NCI-H1694 (cell line): Measurements from ENCODE around the gene EPHA3.
A peak's percentile ranks its signal among the peaks of the same experiment; 100 is the strongest.

ENCODE experiments used
- DNase-seq: peaks from one replicate; lab custom pipeline; 2025; lab: John Stamatoyannopoulos, UW

EPHA3 gene

DNA sequence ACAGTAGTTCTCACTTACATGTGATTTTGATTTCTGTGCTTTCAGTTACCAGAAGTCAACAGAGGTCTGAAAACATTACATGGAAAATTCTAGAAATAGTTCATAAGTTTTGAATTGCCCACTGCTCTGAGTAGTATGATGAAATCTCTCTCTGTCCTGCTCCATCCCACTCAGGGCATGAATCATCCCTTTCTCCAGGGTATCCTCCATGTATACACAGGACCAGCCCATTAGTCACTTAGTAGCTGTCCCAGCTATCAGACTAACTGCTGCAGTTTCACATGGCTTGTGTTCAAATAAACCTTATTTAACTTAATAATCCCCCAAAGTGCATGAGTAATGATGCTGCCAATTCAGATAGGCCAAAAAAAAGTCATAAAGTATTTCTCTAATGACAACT is 38.6 kb downstream of the EPHA3 start:
- DNase-seq = no peak

DNA sequence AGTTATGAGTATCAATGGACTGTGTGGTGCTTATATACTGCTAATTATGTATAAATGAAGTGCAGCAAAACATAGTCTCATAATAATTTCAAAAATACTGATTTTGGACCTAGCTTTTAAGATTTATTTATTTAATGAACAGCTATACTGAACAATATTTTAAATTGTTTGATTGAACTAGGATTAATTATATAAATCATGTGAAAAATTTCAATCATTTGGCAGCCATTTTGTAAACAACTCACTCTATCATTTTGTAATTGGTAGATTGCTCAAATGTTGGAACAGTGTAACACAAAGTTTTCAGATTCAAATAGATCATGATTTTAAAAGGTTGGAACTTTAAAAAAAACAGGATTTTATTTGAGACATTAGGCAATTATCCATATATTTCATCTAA is 47.0 kb downstream of the EPHA3 start:
- no peak for DNase-seq

DNA sequence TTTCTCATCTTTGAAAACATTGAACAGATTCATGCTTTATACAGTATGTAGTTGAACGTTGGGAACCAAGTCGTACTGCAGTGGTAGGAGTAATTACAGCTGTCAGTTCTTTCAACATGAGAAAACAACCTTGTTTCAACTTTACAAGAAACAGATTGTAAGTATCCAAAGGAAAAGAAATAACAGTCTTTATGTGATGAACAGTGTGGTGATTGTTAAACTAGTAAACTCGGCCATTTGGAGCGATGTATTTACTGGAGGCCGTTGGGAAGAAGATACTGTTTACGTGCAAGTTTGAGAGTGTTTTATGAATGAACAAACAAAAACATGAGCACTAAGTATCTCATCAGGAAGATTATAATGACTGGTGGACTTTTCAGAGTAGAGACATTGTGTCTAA is 48.4 kb downstream of the EPHA3 start:
- DNase-seq = no peak

- no peak for DNase-seq
Measured at GRCh38 chr3:89157575-89157974, 50.2 kb downstream of the EPHA3 start.

DNA sequence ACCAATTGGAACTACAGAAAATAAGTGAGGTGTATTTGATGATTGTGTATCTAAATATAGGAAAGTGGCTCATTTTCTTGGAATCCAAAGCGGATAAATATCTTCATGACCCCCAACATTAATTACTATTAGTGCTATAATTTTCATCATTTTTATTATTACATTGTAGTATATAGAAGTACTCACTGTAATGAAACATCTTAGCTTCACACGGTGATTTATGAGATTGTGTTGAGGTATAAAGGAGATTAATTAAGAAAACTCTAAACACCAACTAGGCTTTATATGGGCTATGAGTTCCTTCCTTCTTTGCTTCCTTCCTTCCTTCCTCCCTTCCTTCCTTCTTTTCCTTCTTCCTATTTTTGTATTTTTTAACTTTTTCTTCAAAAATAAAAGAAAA is 52.2 kb downstream of the EPHA3 start:
- no peak for DNase-seq

GRCh38 chr3:89164774-89165173 is 57.4 kb downstream of the EPHA3 start:
- DNase-seq = no peak

DNA sequence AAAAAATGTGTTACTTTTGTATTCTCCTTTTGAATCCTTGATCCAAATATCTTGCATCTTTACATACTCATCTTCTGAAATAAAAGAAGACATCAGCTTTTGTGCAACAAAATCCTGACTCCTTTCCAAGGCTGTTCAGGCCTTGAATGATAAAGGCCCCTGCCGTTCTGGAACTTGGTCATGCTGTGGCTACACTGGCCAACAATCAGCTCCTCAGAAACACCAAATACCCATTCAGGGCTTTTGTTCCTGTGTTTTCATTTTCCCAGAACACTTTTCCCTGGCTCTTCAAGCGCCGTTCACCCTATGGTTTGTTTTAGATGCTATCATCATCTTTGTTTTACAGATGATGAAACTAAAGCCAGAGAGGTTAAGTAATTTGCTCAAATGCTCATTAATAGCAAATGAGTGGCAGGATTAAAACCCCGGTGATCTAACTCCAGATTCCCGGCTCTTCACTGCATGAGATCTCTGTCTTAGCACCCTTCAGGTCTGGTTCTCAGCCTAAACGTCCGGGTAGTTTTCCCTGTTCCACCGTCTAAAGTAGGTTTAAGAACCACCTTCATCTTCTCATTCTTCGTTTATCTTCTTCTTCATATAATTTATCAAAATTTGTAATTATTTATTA is 58.3 kb downstream of the EPHA3 start:
- DNase-seq = no peak

DNA sequence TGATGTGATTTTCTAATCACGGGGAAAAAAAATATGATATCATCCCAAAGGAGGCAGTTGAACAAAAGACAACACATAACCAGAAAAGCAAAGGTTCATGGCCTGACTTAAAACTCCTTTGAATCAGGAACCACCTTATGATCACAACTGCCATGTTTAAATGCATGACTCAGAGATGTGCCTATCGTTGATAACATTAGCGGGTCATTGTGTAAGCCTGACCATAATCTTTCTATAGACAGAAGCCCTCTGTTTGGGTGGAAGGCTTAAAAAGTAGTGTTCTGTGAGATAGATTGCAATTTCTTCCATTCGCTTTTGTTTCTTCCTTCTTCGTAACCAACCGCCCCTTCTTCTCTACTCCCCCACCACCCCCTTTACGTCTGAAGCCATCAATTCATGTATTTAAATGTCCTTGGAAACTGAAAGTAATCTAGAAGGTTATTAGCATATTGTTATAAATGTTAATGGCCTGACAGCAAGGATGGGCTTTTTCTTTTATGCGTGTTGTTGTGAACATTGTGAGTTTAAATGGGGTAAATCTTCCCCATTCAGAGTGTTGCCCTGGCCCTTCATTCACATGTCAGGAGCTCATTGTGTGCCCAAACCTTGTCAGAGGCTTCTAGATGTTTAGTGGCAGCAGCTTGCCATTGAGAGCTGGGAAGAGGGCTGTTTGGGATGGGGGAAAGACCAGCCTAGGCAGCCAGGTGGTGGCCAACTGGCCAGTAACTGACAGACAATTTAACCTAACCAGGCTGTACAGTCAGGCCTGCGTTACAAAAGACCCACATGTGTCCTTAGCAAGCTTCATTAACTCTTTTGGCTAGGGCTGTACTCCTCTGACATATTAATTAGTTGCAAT is 64.5 kb downstream of the EPHA3 start:
- DNase-seq = no peak

GRCh38 chr3:89173546-89173945 is 66.1 kb downstream of the EPHA3 start:
- no peak for DNase-seq

GRCh38 chr3:89179355-89180001 is 72.1 kb downstream of the EPHA3 start:
- no peak for DNase-seq

DNA sequence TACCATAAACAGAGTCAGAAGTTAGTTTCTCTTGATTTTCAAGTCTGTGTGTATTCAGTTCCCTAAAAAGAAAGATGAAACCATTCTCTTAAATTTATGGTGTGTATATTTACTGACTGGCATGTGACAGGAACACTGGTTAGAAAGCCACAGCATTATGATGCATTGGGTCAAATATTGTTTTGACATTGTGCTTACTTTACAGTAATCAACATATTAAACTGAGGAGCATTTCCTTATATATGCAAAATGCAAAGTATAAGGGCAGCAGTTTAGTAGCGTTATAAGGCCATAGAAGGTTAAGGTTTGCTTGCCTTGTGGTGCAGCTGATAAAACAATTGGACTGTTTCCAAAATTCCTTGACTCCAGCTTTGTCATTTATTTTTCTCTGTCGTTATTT is 72.9 kb downstream of the EPHA3 start:
- no peak for DNase-seq

DNA sequence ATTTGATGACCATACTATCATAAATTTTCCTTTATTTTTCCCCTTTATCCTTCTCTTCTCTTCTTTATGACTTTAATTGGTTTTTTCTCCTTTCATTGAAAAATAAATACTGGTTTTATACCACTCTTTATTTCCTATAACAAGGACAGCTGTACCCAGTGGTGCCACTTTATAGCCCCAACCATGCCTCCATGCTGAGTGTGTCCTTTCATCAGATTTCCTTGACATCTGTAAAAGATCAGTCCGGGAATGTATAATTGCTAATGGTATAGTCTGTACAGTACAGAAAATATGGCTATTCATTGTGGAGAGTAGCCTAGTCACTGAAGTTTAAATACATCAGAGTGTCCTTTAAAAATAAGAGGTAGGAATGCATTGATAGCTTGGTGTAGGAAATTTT is 74.6 kb downstream of the EPHA3 start:
- DNase-seq = no peak

DNA sequence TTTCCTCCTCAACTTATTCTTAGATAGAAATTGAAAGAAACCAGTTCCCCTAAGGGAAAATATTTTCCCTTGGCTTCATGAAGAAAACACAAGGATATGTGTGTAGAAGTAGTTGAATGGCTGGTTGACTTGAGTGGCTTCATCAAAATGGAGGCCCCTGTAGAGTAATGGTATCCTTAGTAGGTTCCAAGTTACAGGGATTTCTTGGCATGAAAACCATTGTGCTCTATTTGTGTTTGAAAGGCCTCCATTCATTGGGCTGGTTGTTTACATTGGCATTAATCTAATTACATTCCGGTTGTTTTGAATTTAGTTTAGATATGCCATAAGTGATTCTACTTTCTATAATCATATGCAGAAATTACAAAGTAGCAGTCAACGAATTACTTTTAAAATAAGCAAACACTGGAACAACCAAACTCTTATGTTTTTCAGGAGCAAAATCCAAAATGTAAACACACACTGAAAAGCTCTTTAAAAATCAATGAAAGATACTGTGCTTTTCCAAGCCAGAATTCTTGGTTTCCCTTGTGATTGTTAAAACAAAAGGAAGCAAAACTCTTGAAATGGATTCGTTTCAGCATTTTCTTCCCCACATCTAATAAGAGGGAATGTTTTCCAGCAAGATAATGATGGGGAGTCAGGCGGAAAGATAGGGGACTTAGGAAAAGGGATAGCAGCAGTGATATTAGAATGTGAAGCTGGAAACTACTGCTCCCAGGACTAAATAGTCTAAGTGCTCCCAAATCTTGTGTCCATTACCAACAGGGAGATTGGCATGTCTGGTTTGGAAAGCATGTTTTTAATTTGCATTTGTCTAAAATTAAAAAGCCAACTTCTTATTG is 77.0 kb downstream of the EPHA3 start:
- no peak for DNase-seq

DNA sequence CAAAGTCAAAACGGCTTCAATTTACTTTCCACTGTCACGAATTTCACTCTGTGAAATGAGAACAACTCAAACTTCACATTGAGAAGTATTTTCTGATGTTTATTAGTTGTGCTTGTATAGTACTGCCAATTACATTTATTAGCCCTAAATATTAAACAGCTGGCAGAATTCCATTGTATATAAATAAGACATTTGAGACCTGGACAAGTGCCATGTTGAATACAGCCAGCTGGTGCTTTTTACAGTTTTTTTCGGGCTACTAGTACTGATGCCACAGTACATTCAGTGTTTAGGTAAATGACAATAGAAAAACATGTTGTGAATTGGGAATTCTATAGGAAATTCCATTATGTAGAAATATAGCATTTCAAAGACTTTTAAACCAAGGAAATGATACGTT is 79.0 kb downstream of the EPHA3 start:
- DNase-seq = peak; percentile 43

DNA sequence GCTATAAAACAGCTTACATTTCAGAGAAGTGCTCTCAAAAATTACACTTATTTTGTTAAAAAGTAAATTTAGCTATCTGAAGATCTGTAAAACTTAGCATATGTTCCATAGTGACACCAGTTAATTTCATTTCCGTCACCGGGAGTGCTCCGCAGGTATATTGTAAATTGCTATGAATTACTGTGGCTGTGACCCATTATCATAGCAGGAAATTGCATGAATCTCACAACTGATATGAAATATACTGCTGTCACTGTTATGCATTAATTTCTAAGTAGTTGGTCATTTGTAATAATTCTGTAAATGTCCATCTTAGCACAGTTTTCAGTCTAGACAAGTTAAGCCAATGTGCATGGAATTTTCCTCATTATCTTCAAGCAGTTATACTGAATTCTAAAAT is 91.2 kb downstream of the EPHA3 start:
- no peak for DNase-seq

DNA sequence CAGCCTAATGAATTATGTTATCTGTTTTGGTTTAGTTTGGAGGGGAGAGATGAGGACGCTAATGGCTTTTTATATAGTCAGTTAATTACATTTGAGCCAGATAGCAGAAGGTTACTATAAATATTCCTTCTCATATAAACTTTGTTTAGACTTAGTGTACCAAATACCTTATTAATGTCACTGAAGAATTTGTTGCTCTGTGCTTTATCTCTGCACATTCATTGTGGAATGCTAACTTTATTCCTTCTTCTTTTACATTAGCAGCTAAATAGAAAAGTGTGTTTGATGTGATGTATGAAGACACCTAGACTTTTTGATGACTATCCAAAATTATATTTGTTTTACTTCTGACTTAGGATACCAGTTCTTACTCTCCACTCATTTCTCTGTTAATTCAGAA is 105.2 kb downstream of the EPHA3 start:
- DNase-seq = no peak

DNA sequence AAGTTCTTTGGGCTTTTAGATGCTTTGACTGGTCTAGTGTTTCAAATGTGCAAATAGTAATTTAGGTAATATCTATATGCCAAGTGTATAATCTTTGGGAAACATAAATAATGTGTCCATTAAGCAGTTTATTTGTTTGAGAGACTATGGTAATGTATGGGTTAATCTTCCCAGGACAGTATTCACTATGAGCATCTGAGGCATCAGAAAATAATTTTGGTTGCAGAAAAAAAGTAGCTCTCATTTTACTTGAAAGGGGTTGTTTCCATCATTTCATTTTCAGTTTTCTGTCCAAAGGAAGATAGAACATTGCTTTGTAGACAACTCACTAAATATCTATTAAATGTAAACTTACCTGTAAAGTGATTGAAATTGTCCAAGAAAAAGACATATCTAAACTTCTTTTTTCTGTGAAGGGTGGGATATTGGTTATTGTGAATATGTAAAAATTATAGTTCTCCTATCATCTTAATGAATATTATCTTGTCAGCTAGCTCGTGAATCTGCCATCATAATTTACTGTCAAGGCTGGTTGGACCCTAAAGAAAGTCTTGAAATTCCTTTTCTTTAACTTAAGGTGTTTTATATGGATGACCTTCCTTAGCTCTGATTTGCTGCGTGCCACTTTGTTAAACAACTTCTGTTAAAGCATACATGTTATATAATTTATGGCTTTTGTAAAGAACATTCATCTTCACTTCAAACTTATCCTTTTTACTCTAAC is 108.8 kb downstream of the EPHA3 start:
- DNase-seq = no peak

- DNase-seq = no peak
Measured at GRCh38 chr3:89217148-89217685, 109.8 kb downstream of the EPHA3 start.

DNA sequence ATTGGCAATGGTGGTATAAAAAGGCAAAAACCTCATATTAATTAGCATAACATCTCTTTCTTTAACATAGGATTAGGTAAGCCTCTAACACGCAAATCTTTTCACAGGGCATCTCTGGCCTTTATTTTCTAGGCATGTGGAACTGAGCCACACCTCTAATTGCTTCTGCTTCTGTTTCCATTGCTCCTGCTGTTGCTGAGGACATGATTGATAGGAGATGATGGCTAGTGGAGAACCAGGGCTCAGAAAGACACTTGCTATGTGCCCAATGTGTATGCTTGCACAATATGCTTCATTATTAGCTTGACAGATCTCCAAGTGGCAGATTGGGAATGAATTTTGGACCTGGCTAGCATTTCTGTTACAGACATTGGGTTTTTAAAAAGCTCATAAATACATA is 114.5 kb downstream of the EPHA3 start:
- DNase-seq = no peak

DNA sequence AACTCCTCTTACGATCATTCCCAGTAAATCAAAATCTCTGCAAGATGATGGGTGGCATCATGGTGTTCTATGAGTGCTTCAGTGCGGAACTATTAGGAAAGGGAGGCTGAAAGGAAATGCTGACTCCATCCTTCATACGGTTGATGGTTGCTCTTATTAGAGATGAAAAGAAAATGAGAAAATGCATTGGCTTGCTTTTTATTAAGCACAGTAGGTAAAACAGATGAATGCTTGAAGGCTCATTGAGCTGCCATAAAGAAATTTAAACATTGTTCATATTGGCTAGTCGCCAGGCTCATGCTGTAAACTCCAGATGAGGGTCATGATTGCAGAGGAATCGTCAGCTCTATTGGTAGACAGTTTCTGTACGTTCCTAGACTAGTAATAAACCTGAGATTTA is 115.8 kb downstream of the EPHA3 start:
- DNase-seq = no peak

GRCh38 chr3:89227218-89227617 is 119.8 kb downstream of the EPHA3 start:
- no peak for DNase-seq
